MG63 (cell line): Measurements from ENCODE around the gene ZDHHC14. TPM values are rescaled to one million over a fixed set of nuclear protein-coding genes. Genes with fewer than 3 reads are reported as not detected.
"Not testable (repeated sequence)": the region's sequence is repeated elsewhere in the genome, so short reads cannot be mapped to it uniquely, and the experiment has no call there.

Experiments
- DNase-seq: peaks from one replicate; pipeline ENCODE4 v3.0.0-alpha.2; 2020
- H3K27me3 ChIP-seq: fragments of 250-450 bp; sonication (Bioruptor Pico); 2 replicates; pipeline ENCODE4 v1.5.1; 2020; ENCODE audit warnings: mild to moderate bottlenecking, moderate library complexity
- H3K36me3 ChIP-seq: fragments of 250-450 bp; sonication (Bioruptor Pico); 2 replicates; pipeline ENCODE4 v1.5.1; 2020; ENCODE audit warnings: mild to moderate bottlenecking, moderate library complexity
- H3K4me3 ChIP-seq: fragments of 250-450 bp; sonication (Bioruptor Pico); 2 replicates; pipeline ENCODE4 v1.5.1; 2020; ENCODE audit warnings: mild to moderate bottlenecking, moderate library complexity
- H3K9me3 ChIP-seq: fragments of 250-450 bp; sonication (Bioruptor Pico); 2 replicates; pipeline ENCODE4 v1.5.1; 2020; ENCODE audit warnings: mild to moderate bottlenecking, moderate library complexity
- total RNA-seq: library from RNA; depleted of rRNA; stranded (reverse); fragments of >200 nt; shearing (Covaris generic); gene quantifications from 2 replicates; pipeline ENCODE4 v1.2.3, GENCODE V29; 2014; ENCODE audit warnings: low replicate concordance; rRNA removed

Gene ZDHHC14
- total RNA-seq, 1 experiment from 2014 or later = 4.4 TPM

- no peak overlapping the region for H3K4me3 ChIP-seq
- H3K9me3 ChIP-seq = no peaks in the 10 kb centered on the region
- DNase-seq = no peak
- H3K36me3 ChIP-seq = no peaks in the 10 kb centered on the region
- no peaks in the 10 kb centered on the region for H3K27me3 ChIP-seq
Observed at GRCh38 chr6:157717340-157717748, 336.4 kb downstream of the ZDHHC14 start.

DNA sequence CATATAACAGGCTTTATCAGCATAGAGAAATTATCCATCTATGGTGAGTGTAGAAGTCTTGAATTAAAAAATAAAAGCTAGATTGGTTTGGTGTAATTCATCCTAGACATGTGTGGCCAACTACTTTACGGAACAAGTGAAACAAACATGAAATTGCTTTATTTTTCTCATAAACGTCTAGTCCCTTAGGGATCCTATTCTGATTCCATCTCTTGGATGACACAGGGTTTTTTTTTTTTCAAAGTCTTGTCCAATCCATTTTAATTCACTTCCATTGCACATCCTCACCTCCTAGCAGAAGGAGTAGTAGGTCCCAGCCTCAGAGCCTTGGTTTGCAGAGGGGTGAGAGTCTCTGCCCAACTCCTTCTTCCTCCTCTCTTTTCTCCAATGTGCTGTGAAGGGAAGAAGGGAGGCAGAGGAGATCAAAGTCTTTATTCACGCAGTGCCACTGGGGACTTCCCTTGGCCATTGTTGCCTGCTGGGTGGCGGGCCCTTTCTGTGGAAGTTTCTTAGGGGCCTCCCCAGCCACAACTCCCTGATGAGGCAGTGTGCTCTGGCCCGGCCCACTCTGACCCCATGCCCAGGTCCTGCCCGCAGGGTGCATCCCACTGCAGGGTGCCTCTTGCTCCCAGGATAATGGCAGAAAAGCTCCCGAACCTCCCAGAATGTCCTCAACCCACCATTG, 337.7 kb downstream of the ZDHHC14 start:
- H3K4me3 ChIP-seq = no peak overlapping the region

DNA sequence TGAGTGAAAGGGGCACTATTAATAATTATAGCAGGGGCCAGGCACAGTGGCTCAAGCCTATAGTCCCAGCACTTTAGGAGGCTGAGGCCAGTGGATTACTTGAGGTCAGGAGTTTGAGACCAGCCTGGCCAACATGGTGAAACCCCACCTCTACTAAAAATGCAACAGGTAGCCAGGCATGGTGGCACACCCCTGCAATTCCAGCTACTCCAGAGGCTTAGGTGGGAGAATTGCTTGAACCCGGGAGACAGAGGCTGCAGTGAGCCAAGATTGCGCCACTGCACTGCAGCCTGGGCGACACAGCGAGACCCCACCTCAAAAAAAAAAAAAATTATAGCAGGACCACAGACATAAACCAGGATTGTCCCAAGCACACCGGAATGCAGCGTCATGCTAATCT, 340.0 kb downstream of the ZDHHC14 start:
- H3K4me3 ChIP-seq, DNase-seq, H3K27me3 ChIP-seq, H3K9me3 ChIP-seq, H3K36me3 ChIP-seq: not testable (repeated sequence)

More for the DNA sequence above, 337.7 kb downstream of the ZDHHC14 start:
- no peak for DNase-seq
- H3K36me3 ChIP-seq = no peaks in the 10 kb centered on the region
- H3K9me3 ChIP-seq = no peaks in the 10 kb centered on the region
- H3K27me3 ChIP-seq = no peaks in the 10 kb centered on the region

GRCh38 chr6:157721426-157721825, 340.4 kb downstream of the ZDHHC14 start:
- Histone ChIP-seq H3K27me3 (no peaks in the 10 kb centered on the region), H3K36me3 (no peaks in the 10 kb centered on the region), H3K9me3 (peaks cover 3% of the 10 kb centered on the region), H3K4me3 (no peak overlapping the region)
- no peak for DNase-seq

GRCh38 chr6:157721830-157722229, 340.8 kb downstream of the ZDHHC14 start:
- H3K4me3 ChIP-seq = no peak overlapping the region
- no peaks in the 10 kb centered on the region for H3K27me3 ChIP-seq
- no peak for DNase-seq
- no peaks in the 10 kb centered on the region for H3K36me3 ChIP-seq
- peaks cover 3% of the 10 kb centered on the region for H3K9me3 ChIP-seq

- Histone ChIP-seq H3K36me3 (no peaks in the 10 kb centered on the region), H3K9me3 (peaks cover 3% of the 10 kb centered on the region), H3K4me3 (no peak overlapping the region), H3K27me3 (no peaks in the 10 kb centered on the region)
- DNase-seq = no peak
Observed at GRCh38 chr6:157723376-157723775, 342.4 kb downstream of the ZDHHC14 start.

GRCh38 chr6:157724138-157724820, 343.3 kb downstream of the ZDHHC14 start:
- no peak overlapping the region for H3K4me3 ChIP-seq

DNA sequence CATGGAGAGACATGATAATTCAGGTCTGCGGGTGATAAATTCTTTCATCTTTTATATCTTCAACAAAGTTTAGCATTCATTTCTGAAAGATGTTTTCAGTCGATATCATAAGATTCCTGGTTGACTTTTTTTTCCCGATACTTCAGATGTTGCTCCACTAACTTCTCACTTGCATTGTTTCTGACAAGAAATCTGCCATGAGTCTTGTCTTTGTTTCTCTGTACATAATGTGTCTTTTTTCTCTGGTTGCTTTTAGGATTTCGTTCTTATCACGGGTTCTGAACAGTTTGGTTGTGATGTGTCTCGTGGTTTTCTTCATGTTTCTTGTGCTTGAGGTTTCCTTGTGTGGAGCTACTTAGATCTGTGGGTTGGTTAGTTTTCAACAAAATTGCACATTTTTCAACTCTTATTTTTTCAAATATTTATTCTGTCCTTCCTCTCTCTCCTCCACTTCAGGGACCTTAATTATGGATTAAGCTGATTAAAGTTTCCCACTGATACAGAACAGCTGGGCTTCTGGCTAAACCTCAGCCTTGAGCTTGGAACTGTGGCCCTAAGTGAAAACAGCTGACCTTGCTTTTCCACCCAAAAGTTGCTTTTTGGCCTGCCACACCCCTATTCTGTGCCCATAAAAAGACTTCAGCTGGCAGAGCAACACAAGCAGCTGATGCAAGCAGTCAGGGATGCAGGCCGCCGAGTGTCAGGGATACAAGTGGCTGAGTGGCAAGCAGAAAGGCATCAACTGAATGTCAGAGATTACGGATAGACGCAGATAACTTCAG, 344.2 kb downstream of the ZDHHC14 start:
- Histone ChIP-seq H3K9me3 (peaks cover 3% of the 10 kb centered on the region), H3K27me3 (no peaks in the 10 kb centered on the region), H3K36me3 (no peaks in the 10 kb centered on the region), H3K4me3 (no peak overlapping the region)
- no peak for DNase-seq

More at GRCh38 chr6:157724138-157724820, 343.3 kb downstream of the ZDHHC14 start:
- no peaks in the 10 kb centered on the region for H3K36me3 ChIP-seq
- H3K9me3 ChIP-seq = peaks cover 3% of the 10 kb centered on the region
- no peak for DNase-seq
- H3K27me3 ChIP-seq = no peaks in the 10 kb centered on the region

- H3K9me3 ChIP-seq = peaks cover 3% of the 10 kb centered on the region
- DNase-seq = no peak
- H3K27me3 ChIP-seq = no peaks in the 10 kb centered on the region
- H3K36me3 ChIP-seq = no peaks in the 10 kb centered on the region
- no peak overlapping the region for H3K4me3 ChIP-seq
Observed at GRCh38 chr6:157725836-157726235, 344.8 kb downstream of the ZDHHC14 start.

DNA sequence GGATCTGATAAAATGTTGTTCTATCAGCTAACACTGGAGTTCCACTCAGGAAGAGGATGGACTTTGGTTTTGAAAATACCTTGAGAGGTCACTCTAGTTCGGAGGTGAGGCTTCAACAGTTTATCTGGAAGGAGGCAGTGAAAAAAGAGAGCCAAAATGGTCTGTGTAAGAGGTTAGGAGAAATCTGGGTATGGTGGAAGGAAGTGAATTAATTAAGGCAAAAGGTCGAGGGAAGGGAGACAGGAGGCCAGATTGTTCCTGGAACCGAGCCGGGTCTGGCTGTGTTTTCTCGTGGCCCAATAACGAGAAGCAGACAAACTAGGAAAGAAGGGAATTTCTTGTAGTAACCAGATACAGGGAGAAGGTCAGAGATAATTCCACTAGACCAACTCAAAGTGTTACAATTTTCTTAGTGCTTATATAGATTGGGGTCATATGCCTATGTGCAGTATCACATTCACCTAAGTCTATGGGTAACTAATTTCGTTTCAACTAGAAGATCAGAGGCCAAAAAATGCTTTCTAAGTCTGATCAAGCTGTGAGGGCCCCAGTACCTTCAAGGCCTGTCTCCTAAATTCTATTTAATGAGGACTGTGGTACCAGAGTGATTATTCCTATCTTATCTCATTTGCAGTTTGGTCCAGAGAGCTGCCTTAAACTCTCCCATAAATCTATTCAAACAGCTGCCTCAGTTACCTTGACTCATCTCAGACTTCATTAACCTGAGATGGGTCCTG, 346.1 kb downstream of the ZDHHC14 start:
- no peak overlapping the region for H3K4me3 ChIP-seq
- H3K36me3 ChIP-seq = no peaks in the 10 kb centered on the region
- no peak for DNase-seq
- no peaks in the 10 kb centered on the region for H3K27me3 ChIP-seq
- H3K9me3 ChIP-seq = peaks cover 3% of the 10 kb centered on the region

Other genes starting within 250 kb of the ZDHHC14 start
- gene TMEM242, start 57.7 kb upstream of the ZDHHC14 start, total RNA-seq = 6.0 and 6.8 TPM in 2 replicates